ENCODE results near the gene APOBEC4. TPM values are rescaled to one million over a fixed set of nuclear protein-coding genes. Genes with fewer than 3 reads are reported as not detected.

APOBEC4 gene
- total and polyA plus RNA-seq, 2 of the 13 experiments (the other 11 are each of a cell fraction or from before 2014, with no cell fraction given) = not detected

DNA sequence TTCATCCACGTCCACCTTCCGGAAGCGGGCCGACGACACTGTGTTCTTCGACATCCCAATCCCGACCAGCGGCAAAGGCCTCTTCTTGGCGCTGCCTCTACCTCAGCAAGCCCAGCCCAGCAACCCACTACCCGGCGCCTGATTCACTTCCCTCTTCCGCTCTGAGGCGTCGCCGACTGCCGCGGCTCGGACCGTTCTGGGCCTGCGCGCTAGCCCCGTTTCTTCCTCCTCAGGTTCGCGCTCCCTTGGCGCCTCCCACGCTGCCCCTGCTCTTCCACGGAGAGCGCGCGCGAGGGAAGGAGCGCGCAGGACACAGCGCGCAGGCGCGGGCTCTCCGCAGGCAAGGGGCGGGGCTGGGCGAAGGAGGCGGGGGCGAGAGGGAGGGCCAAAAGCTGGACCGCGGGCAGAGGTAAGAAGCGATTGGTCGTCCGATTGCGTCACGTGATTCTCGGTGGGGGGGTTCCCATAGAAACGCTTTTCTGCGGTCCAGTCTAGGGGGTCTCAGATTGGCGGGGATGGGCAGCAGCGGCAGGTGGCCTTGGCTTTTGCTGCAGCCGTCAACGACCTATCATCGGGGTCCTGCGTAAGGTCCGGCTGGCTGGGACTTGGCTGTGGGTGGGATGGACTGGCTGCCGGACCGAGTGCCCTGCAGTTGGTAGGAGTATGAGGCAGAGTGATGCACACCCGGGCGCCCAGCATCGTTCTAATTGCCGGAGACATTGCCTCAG lies 17.3 kb downstream of the APOBEC4 start, which contains the start of gene ARPC5 (continued):
- TF ChIP-seq ZNF646 (CRISPR knock-in tag; IDR thresholded peaks at IDR 0.05) (no peak; the same call in 1 of the 2 replicates), HNF4A (CRISPR knock-in tag; IDR thresholded peaks at IDR 0.05) (no peak), ZNF124 (CRISPR knock-in tag; IDR thresholded peaks at IDR 0.05) (no peak; the same call in 1 of the 2 replicates), ATM (IDR thresholded peaks at IDR 0.05; ENCODE audit: borderline replicate concordance) (no peak), ZNF674 (CRISPR knock-in tag; IDR thresholded peaks at IDR 0.05; ENCODE audit: low read depth) (0 out of 2 replicates have a peak, but pooled peaks have one; percentile 91), KDM6A (CRISPR knock-in tag; IDR thresholded peaks at IDR 0.05; ENCODE audit: low read depth) (0 out of 2 replicates have a peak, but pooled peaks have one; percentile 6), ZNF878 (CRISPR knock-in tag; IDR thresholded peaks at IDR 0.05) (no peak; the same call in 1 of the 2 replicates), ATF4 (CRISPR knock-in tag; IDR thresholded peaks at IDR 0.05) (peak in 1 of 2 experiments; percentile 70; a peak in 1 of 4 replicates), HNRNPK (IDR thresholded peaks at IDR 0.05; ENCODE audit: low read depth, low read length, poor library complexity, severe bottlenecking) (no peak), JUN (CRISPR knock-in tag; IDR thresholded peaks at IDR 0.05) (0 out of 2 replicates have a peak, but pooled peaks have one; percentile 42), MEIS2 (CRISPR knock-in tag; IDR thresholded peaks at IDR 0.05) (0 out of 2 replicates have a peak, but pooled peaks have one; percentile 3), CCAR2 (optimal IDR thresholded peaks at IDR 0.05; ENCODE audit: low read depth, low read length) (no peak), CBFB (CRISPR knock-in tag; IDR thresholded peaks at IDR 0.05) (0 out of 2 replicates have a peak, but pooled peaks have one; percentile 8), ZSCAN21 (CRISPR knock-in tag; IDR thresholded peaks at IDR 0.05; ENCODE audit: borderline replicate concordance) (peak; percentile 48; the same call in 1 of the 2 replicates), ETV6 (CRISPR knock-in tag; conservative IDR thresholded peaks at IDR 0.05) (peak; percentile 19; the same call in 1 of the 2 replicates), MIER2 (CRISPR knock-in tag; IDR thresholded peaks at IDR 0.05) (0 out of 2 replicates have a peak, but pooled peaks have one; percentile 14)
- TF ChIP-seq, protein P1, sequence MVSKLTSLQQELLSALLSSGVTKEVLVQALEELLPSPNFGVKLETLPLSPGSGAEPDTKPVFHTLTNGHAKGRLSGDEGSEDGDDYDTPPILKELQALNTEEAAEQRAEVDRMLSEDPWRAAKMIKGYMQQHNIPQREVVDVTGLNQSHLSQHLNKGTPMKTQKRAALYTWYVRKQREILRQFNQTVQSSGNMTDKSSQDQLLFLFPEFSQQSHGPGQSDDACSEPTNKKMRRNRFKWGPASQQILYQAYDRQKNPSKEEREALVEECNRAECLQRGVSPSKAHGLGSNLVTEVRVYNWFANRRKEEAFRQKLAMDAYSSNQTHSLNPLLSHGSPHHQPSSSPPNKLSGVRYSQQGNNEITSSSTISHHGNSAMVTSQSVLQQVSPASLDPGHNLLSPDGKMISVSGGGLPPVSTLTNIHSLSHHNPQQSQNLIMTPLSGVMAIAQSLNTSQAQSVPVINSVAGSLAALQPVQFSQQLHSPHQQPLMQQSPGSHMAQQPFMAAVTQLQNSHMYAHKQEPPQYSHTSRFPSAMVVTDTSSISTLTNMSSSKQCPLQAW (CRISPR knock-in tag; IDR thresholded peaks at IDR 0.05) = peak; percentile 72
- TF ChIP-seq, protein P2, sequence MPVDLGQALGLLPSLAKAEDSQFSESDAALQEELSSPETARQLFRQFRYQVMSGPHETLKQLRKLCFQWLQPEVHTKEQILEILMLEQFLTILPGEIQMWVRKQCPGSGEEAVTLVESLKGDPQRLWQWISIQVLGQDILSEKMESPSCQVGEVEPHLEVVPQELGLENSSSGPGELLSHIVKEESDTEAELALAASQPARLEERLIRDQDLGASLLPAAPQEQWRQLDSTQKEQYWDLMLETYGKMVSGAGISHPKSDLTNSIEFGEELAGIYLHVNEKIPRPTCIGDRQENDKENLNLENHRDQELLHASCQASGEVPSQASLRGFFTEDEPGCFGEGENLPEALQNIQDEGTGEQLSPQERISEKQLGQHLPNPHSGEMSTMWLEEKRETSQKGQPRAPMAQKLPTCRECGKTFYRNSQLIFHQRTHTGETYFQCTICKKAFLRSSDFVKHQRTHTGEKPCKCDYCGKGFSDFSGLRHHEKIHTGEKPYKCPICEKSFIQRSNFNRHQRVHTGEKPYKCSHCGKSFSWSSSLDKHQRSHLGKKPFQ (CRISPR knock-in tag; IDR thresholded peaks at IDR 0.05; ENCODE audit: insufficient replicate concordance) = peak; percentile 55
